Measurements from ENCODE around the gene ERFL.

- TF ChIP-seq CTCF (IDR thresholded peaks at IDR 0.05; ENCODE audit: control extremely low read depth in 1 of 3, insufficient read depth in 1 of 3, low read depth in 1 of 3, low read length in 3 of 3) (no peak), ZNF274 (IDR thresholded peaks at IDR 0.05; ENCODE audit: borderline replicate concordance, extremely low read depth, low read length) (no peak), POLR2A (IDR thresholded peaks at IDR 0.05; ENCODE audit: control extremely low read depth in 1 of 2, low read depth in 2 of 2, low read length in 2 of 2) (peak in 1 of 2 experiments; percentile 64), SP4 (IDR thresholded peaks at IDR 0.05; ENCODE audit: low read length) (no peak), USF2 (IDR thresholded peaks at IDR 0.05; ENCODE audit: low read length) (no peak), SIN3A (conservative IDR thresholded peaks at IDR 0.05 in 1 of 2, IDR thresholded peaks at IDR 0.05 in 1 of 2; ENCODE audit: low read depth in 1 of 2, low read length in 2 of 2) (no peak), POLR2AphosphoS5 (IDR thresholded peaks at IDR 0.05; ENCODE audit: low read depth, low read length) (peak; percentile 82), NRF1 (IDR thresholded peaks at IDR 0.05; ENCODE audit: low read depth, low read length) (no peak), ATF3 (IDR thresholded peaks at IDR 0.05; ENCODE audit: insufficient read depth, low read depth, low read length) (no peak), MAX (IDR thresholded peaks at IDR 0.05) (no peak), KDM1A (IDR thresholded peaks at IDR 0.05; ENCODE audit: borderline replicate concordance, low read length) (no peak), TEAD4 (IDR thresholded peaks at IDR 0.05; ENCODE audit: low read depth, low read length) (no peak), EZH2 (IDR thresholded peaks at IDR 0.05; ENCODE audit: low read depth, low read length, severe bottlenecking) (no peak)
Measured at GRCh38 chr19:41866284-41866683, 62.0 kb downstream of the ERFL start.

All from H1 (cell line).